GM18517 (cell line): ENCODE results near the gene MROH7.

ENCODE experiments used
- ATAC-seq: cut with Tn5 transposase; IDR thresholded peaks from one replicate; pipeline ENCODE4 v1.9.1; 2021; ENCODE audit warnings: mild to moderate bottlenecking, moderate library complexity; ENCODE audit not compliant: unreplicated experiment

MROH7 gene

GRCh38 chr1:54649130-54649898 lies 7.7 kb downstream of the MROH7 start:
- no peak for ATAC-seq

- no peak for ATAC-seq
Observed at GRCh38 chr1:54649921-54650320, 8.3 kb downstream of the MROH7 start.

GRCh38 chr1:54650417-54650816 lies 8.8 kb downstream of the MROH7 start:
- no peak for ATAC-seq

DNA sequence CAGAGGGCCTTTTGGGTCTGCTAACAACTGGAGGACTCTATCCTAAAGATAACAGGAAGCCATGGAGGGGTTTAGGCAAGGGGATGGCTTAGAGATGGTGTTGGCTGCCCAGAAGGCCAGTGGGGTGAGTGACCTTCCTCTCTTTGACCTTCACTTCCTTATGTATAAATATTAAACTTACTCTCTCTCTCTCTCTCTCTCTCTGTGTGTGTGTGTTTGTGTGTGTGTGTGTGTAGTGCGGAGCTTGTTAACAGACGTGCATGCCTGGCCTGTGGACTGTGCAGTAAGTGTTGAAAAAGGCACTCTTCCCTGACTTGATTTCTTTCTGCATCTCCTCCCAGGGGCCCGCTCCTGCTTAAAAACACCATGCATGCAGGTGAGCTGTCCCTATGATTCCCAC lies 10.0 kb downstream of the MROH7 start:
- no peak for ATAC-seq

DNA sequence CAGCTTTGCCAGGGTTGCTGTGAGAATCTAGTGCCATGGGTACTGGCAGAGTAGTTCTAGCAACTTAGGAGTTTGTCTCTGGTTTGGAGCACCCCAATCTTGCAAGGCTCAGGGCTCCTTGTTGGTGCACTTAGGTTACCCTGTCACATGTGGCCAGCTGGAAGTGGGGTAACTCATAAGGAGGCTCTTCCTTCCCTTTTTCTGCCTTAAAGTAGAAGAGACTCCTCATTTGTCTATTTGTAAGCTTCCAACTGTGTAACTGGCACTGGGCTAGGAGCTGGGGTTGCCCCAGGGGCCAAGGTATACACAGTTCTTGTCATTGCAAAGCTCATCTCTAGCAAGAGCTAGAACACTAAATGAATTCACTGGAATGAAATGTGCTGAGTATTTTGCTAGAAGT lies 10.6 kb downstream of the MROH7 start:
- no peak for ATAC-seq

DNA sequence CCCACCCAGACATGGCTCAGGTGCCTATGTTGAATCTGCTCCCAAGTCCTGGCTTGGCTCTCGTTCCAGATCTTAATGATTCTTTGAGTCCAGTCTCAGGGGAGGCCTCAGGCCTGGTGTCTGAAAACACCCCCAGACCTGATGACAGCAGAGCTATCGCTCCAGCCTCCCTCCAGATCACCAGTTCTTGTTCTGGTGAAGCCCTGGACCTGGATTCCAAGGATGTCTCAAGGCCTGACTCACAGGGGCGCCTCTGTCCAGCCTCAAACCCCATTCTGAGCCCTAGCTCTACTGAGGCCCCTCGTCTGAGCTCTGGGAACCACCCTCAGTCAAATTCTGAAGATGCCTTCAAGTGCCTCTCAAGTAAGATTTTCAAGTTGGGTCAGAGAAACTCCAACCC lies 11.4 kb downstream of the MROH7 start:
- ATAC-seq, result no peak

- ATAC-seq, result no peak
Observed at GRCh38 chr1:54658164-54658913, 16.8 kb downstream of the MROH7 start.

GRCh38 chr1:54663725-54664124 lies 22.1 kb downstream of the MROH7 start:
- ATAC-seq, result no peak

DNA sequence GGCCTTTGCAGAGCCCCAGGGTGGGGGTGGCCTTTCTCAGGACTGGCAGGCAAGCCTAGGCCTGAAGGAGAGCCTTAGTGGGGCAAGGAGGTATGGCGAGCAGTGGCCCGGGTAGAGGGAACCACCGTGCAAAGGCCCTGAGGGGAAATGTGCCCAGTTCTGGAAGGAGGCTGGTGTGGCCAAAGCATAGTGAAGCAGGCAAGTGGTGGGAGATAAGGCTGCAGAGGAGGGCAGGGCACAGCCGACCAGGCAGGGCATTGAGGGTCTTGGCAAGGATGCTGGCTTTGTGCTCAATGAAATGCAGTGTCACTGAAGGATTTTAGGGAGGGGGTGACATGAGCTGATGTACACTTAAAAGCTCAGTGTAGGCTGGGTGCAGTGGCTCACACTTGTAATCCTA lies 22.8 kb downstream of the MROH7 start:
- ATAC-seq, result no peak

GRCh38 chr1:54665852-54666251 lies 24.3 kb downstream of the MROH7 start:
- no peak for ATAC-seq

DNA sequence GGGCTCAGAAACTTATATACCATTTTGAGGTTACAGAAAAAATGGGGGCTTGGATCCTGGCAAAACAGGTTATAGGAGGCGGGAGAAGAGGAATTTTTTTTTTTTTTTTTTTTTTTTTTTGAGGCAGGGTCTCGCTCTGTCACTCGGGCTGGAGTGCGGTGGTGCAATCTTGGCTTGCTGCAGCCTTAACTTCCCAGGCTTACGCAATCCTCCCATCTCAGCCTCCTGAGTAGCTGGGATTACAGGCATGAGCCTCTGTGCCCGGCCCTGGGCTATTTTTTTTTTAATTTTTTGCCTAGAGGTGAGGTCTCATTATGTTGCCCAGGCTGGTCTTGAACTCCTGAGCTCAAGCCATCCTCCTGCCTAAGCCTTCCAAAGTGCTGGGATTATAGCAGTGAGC lies 24.7 kb downstream of the MROH7 start:
- no peak for ATAC-seq

DNA sequence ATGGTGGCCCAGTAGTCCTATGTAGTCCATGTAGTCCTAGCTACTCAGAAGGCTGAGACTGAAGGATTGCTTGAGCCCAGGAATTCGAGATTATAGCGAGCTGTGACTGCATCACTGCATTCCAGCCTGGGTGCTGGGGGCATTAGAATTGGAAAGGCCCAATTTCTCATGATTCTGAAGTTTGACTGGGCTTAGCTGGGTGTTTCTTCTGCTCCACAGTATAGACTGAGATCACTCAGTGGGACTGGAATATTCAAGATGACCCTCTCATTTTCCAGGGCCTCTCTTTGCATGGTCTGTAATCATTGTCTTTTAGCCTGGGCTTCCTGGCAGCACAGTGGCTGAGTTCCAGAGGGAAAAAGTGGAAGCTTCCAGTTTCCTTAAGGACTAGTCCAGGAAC lies 26.2 kb downstream of the MROH7 start:
- ATAC-seq, result no peak

GRCh38 chr1:54668567-54668966 lies 27.0 kb downstream of the MROH7 start:
- ATAC-seq, result no peak

GRCh38 chr1:54671985-54672608 lies 30.5 kb downstream of the MROH7 start:
- ATAC-seq, result no peak

DNA sequence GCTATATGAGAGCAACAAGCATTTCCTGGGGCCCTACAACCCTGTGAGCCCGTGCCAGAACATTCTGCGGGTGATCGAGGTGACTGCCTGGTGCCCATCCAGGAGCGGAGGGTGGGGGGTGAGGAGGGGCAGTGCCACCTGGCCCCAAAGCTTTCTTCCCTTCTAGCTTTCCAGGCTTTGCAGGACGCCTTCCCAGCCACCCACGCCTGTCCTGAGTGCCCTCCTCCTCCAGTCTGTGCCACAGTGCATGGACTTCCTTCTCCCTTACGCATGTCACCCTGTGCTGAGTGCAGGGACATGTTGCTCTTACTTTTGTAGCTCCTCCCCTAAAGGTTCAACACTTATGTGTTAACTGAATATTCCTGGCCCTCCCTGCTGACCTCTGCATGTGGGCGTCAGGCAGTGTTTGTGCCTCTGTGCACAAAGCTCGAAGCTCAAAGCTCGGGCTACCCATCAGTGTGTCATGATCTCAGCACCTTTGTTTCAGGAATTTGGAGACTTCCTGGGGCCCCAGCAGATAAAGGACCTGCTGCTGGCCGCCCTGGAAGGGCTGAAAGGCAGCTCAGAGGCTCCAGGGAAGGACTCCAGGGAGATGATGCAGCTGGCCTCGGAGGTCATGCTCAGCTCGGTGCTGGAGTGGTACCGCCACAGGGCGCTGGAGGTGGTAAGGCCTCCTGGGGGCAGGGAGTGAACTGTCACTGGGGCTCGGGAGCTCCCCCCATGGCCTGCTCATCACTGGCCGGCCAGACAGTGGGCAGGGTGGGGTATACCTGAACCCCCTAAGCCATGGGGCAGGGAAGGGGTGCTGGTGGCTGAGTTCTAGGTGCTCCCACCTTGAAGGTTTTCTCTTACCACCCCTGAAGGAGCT lies 37.4 kb downstream of the MROH7 start:
- ATAC-seq, result no peak

GRCh38 chr1:54679706-54680105 lies 38.1 kb downstream of the MROH7 start:
- ATAC-seq, result no peak

DNA sequence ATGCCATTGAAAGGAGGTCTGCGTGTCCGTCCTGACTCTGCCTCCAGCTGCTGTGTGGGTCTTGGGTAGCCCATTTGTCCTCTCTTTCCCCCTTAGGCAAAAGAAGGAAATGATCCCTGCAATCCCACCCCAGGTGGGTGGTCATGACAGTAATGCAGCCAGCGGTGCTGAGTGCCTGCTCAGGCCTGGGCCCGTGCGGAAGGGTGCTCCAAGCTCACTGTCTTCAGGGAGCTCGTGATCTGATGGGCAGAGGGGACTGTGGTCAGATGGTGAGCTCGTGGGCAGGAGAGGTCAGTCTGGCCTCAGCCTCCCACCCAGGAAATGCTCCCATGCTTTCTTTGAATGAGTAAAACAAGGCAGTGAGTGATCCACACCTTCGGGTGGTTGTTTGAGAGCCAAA lies 38.8 kb downstream of the MROH7 start:
- no peak for ATAC-seq

- ATAC-seq, result no peak
Observed at GRCh38 chr1:54681358-54681757, 39.8 kb downstream of the MROH7 start.

DNA sequence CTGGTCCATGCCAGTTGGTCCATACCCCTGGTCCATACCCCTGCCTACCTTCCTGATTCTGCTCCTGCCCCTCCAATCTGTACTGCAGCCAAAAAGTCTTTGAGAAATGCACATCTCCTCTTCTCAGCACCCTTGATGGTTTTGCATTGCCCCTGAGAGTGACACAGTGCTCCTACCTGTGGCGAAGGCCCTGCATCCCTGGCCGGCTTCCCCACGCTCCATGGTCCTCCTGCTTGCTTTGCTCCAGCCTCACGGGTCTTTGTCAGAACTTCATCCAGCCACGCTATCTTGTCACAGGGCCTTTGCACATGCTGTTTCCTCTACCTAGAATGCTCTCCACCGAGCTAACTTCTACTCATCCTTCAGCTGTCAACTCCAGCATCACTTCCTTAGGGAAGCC lies 41.9 kb downstream of the MROH7 start:
- no peak for ATAC-seq

DNA sequence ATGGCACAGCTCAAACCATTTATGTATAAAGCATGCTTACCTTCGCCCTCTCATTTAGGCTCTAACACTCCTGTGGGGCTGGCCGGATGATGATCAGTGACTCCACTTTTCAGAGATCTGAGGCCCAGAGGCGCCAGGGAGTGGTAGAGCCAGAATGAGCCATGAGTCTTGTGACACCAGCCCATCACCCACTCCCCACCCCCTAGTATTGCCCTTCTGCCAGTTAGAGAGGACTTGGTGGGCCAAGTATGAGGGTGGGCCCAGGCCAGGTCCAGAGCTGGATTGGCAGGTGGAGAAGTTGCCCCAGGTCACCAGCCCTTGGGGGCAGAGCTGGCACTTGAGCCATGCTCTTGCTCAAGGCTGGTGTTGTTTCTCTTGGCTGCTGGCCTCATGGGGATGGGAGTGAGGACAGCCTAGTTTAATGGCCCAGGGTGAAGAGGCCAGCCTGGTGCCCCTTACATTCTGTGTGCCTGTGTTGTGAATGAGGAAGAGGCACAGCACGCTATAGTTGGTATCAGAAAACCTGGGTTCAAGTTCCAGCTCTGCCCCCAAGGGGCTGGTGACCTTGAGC lies 43.8 kb downstream of the MROH7 start:
- no peak for ATAC-seq

DNA sequence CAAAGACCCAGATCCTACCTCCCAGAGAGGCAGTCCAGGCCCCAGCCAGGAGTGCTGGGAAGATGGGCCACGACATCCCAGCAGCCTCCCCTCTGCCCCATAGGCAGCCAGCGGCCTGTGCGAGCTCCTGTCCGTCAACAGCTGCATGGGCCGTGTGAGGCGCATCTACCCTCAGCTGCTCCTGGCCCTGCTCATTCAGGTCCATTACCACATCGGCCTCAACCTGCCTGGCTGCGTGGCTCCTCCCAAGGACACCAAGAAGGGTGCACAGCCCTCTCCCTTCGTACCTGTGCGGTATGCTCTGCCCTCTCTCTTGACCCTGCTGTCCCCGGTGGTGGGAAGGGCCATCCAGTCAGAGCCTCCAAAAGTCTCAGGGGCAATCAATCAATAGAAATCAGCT lies 44.6 kb downstream of the MROH7 start:
- no peak for ATAC-seq
